HepG2 (cell line): Measurements from ENCODE around the gene HSPA14. TPM values are rescaled to one million over a fixed set of nuclear protein-coding genes. Genes with fewer than 3 reads are reported as not detected.

Source experiments
- CBFB ChIP-seq: sonication (generic); formaldehyde crosslinking; IDR thresholded peaks from 2 replicates; pipeline ENCODE4 v1.4.0; 2020; ENCODE audit warnings: missing genetic modification reagents
- GABPB1 ChIP-seq: IDR thresholded peaks from 2 replicates; pipeline ENCODE4 v1.6.1; 2016; ENCODE audit warnings: mild to moderate bottlenecking, missing genetic modification reagents, moderate library complexity, missing compliant biosample characterization
- GPN1 ChIP-seq: sonication (generic); formaldehyde crosslinking; IDR thresholded peaks from 2 replicates; pipeline ENCODE4 v1.5.1; 2020; ENCODE audit warnings: missing genetic modification reagents, borderline replicate concordance
- HHEX ChIP-seq: IDR thresholded peaks from 2 replicates; pipeline ENCODE4 v1.6.1; 2016; ENCODE audit warnings: control low read depth
- HMGXB3 ChIP-seq: sonication (generic); formaldehyde crosslinking; IDR thresholded peaks from 2 replicates; pipeline ENCODE4 v1.4.0; 2020; ENCODE audit warnings: missing genetic modification reagents, borderline replicate concordance
- IRX3 ChIP-seq: sonication (generic); formaldehyde crosslinking; IDR thresholded peaks from 2 replicates; pipeline ENCODE4 v1.8.1; 2023; ENCODE audit warnings: mild to moderate bottlenecking, low read depth, missing genetic modification reagents, borderline replicate concordance
- KDM5B ChIP-seq: sonication (generic); formaldehyde crosslinking; IDR thresholded peaks from 2 replicates; pipeline ENCODE4 v1.4.0; 2020; ENCODE audit warnings: missing genetic modification reagents, mild to moderate bottlenecking, borderline replicate concordance
- MAFF ChIP-seq: IDR thresholded peaks from 2 replicates; pipeline ENCODE4 v1.6.1; 2011; ENCODE audit warnings: low read depth, low read length, improper control_type of control experiment
- MLX ChIP-seq: IDR thresholded peaks from 2 replicates; pipeline ENCODE4 v1.6.1; 2016
- ONECUT2 ChIP-seq: sonication (generic); formaldehyde crosslinking; IDR thresholded peaks from 2 replicates; pipeline ENCODE4 v1.4.0; 2020; ENCODE audit warnings: missing genetic modification reagents
- RFX1 ChIP-seq: fragments of 450-650 bp; IDR thresholded peaks from 2 replicates; pipeline ENCODE4 v1.6.1; 2017
- SIX1 ChIP-seq: sonication (generic); formaldehyde crosslinking; IDR thresholded peaks from 2 replicates; pipeline ENCODE4 v1.4.0; 2020; ENCODE audit warnings: missing genetic modification reagents, borderline replicate concordance
- SKI ChIP-seq: fragments of 450-650 bp; IDR thresholded peaks from one replicate; pipeline ENCODE4 v1.6.1; 2018; ENCODE audit warnings: mild to moderate bottlenecking; ENCODE audit not compliant: partially characterized antibody
- SMAD3 ChIP-seq: sonication (generic); formaldehyde crosslinking; IDR thresholded peaks from 2 replicates; pipeline ENCODE4 v1.4.0; 2020; ENCODE audit warnings: missing genetic modification reagents
- TBX3 ChIP-seq: fragments of 450-650 bp; IDR thresholded peaks from 2 replicates; pipeline ENCODE4 v1.6.1; 2017; ENCODE audit warnings: antibody characterized with exemption, mild to moderate bottlenecking, inconsistent platforms, borderline replicate concordance
- TEF ChIP-seq: sonication (generic); formaldehyde crosslinking; IDR thresholded peaks from 2 replicates; pipeline ENCODE4 v1.5.0; 2020; ENCODE audit warnings: missing genetic modification reagents
- ZBTB3 ChIP-seq: sonication (generic); formaldehyde crosslinking; IDR thresholded peaks from 2 replicates; pipeline ENCODE4 v1.4.0; 2020; ENCODE audit warnings: low read depth, mild to moderate bottlenecking, moderate library complexity, missing genetic modification reagents, borderline replicate concordance
- ZNF335 ChIP-seq: sonication (generic); formaldehyde crosslinking; IDR thresholded peaks from 2 replicates; pipeline ENCODE4 v1.4.0; 2020; ENCODE audit warnings: missing genetic modification reagents
- ZNF432 ChIP-seq: sonication (generic); formaldehyde crosslinking; IDR thresholded peaks from 2 replicates; pipeline ENCODE4 v1.5.0; 2020; ENCODE audit warnings: missing genetic modification reagents, mild to moderate bottlenecking, borderline replicate concordance
- ZNF879 ChIP-seq: sonication (generic); formaldehyde crosslinking; IDR thresholded peaks from 2 replicates; pipeline ENCODE4 v1.8.1; 2023; ENCODE audit warnings: missing genetic modification reagents
- ZSCAN21 ChIP-seq: sonication (generic); formaldehyde crosslinking; IDR thresholded peaks from 2 replicates; pipeline ENCODE4 v1.8.0; 2022; ENCODE audit warnings: mild to moderate bottlenecking, missing genetic modification reagents, moderate library complexity, borderline replicate concordance
- polyA plus RNA-seq, 8 experiments: library from polyadenylated mRNA; depleted of rRNA in 3 of 8; stranded (reverse) in 7 of 8; unstranded in 1 of 8; fragments of >200 nt; fragmentation: Illumina TruSeq in 4 of 8; extraction: Trizol in 4 of 8; gene quantifications; 2 replicates each; pipeline versions ENCODE4 v1.2.1 to v1.2.3, GENCODE V29; 2011 to 2016; ENCODE audit warnings: low read depth in 4 of 8, missing spikeins in 1 of 8, mixed read lengths in 1 of 8; ENCODE audit not compliant: insufficient read depth in 1 of 8
- total RNA-seq, 5 experiments: library from RNA; depleted of rRNA; stranded (reverse); fragments of >200 nt; fragmentation: Illumina TruSeq; extraction: Trizol; gene quantifications; 2 replicates each; pipeline ENCODE4 v1.2.3, GENCODE V29; 2016; ENCODE audit warnings: low read depth in 1 of 5
- TF ChIP-seq, protein P1 (sequence below): sonication (generic); IDR thresholded peaks from 2 replicates; pipeline ENCODE4 v1.6.1; 2016; ENCODE audit warnings: low read depth, borderline replicate concordance
- TF ChIP-seq, protein P2 (sequence below): sonication (generic); formaldehyde crosslinking; IDR thresholded peaks from 2 replicates; pipeline ENCODE4 v1.8.0; 2023; ENCODE audit warnings: mild to moderate bottlenecking, missing genetic modification reagents

HSPA14 gene
- total and polyA plus RNA-seq, 2 of the 13 experiments (the other 11 are each of a cell fraction or from before 2014, with no cell fraction given) = 10.7 to 29.8 TPM

- TF ChIP-seq MAFF = no peak
- peak; percentile 17 for TF ChIP-seq SKI
- TF ChIP-seq GABPB1 (CRISPR knock-in tag) = peak; percentile 95
- TF ChIP-seq HMGXB3 (CRISPR knock-in tag) = no peak
- TF ChIP-seq ZNF335 (CRISPR knock-in tag) = no peak; the same call in 1 of the 2 replicates
- TF ChIP-seq KDM5B (CRISPR knock-in tag) = peak; percentile 70
- TF ChIP-seq CBFB (CRISPR knock-in tag) = peak; percentile 56; the same call in 1 of the 2 replicates
- TF ChIP-seq TEF (CRISPR knock-in tag) = peak; percentile 25; the same call in 1 of the 2 replicates
- no peak for TF ChIP-seq SIX1 (CRISPR knock-in tag)
- TF ChIP-seq, protein P1, sequence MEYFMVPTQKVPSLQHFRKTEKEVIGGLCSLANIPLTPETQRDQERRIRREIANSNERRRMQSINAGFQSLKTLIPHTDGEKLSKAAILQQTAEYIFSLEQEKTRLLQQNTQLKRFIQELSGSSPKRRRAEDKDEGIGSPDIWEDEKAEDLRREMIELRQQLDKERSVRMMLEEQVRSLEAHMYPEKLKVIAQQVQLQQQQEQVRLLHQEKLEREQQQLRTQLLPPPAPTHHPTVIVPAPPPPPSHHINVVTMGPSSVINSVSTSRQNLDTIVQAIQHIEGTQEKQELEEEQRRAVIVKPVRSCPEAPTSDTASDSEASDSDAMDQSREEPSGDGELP = peak; percentile 54; the same call in 1 of the 2 replicates
- no peak for TF ChIP-seq HHEX (CRISPR knock-in tag)
- no peak for TF ChIP-seq GPN1 (CRISPR knock-in tag)
- no peak for TF ChIP-seq ONECUT2 (CRISPR knock-in tag)
- TF ChIP-seq RFX1 = no peak; the same call in 1 of the 2 replicates
- no peak for TF ChIP-seq ZNF879 (CRISPR knock-in tag)
- no peak for TF ChIP-seq TBX3
- TF ChIP-seq MLX (CRISPR knock-in tag) = no peak
- TF ChIP-seq ZBTB3 (CRISPR knock-in tag) = no peak
- peak; percentile 62 for TF ChIP-seq ZSCAN21 (CRISPR knock-in tag)
- TF ChIP-seq IRX3 (CRISPR knock-in tag) = no peak; the same call in 1 of the 2 replicates
- no peak for TF ChIP-seq ZNF432 (CRISPR knock-in tag)
- no peak; the same call in 1 of the 2 replicates for TF ChIP-seq SMAD3 (CRISPR knock-in tag)
- TF ChIP-seq, protein P2, sequence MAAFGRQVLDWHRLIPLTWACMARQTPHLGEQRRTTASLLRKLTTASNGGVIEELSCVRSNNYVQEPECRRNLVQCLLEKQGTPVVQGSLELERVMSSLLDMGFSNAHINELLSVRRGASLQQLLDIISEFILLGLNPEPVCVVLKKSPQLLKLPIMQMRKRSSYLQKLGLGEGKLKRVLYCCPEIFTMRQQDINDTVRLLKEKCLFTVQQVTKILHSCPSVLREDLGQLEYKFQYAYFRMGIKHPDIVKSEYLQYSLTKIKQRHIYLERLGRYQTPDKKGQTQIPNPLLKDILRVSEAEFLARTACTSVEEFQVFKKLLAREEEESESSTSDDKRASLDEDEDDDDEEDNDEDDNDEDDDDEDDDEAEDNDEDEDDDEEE (CRISPR knock-in tag) = no peak
These were observed at the start of gene HSPA14, which contains the start of the genes CDNF and MSANTD7 (continued) for GRCh38 chr10:14837757-14838581.
